ENCODE measurements around the gene SRI. TPM values are rescaled to one million over a fixed set of nuclear protein-coding genes. Genes with fewer than 3 reads are reported as not detected.

Gene SRI
- total RNA-seq, 1 donor from 2014 or later: 136 TPM

GRCh38 chr7:88243345-88243909 is 23.6 kb upstream of the SRI start:
- no peaks in the 10 kb centered on the region for H3K27me3 ChIP-seq
- no peaks in the 10 kb centered on the region for H3F3A ChIP-seq (ENCODE audit: low read depth)
- H3K9me3 ChIP-seq (ENCODE audit: low read depth): no peaks in the 10 kb centered on the region
- no peaks in the 10 kb centered on the region for H3K79me2 ChIP-seq (ENCODE audit: low read depth)
- no peaks in the 10 kb centered on the region for H3K4me1 ChIP-seq
- DNase-seq (ENCODE audit: low spot score): peak; percentile 50
- no peaks in the 10 kb centered on the region for H3K27me3 Mint-ChIP-seq (ENCODE audit: insufficient read depth, low read depth)
- TF ChIP-seq EZH2phosphoT487 (IDR thresholded peaks at IDR 0.05) (no peak), EZH2 (IDR thresholded peaks at IDR 0.05) (no peak)
- TF ChIP-seq, protein P1, sequence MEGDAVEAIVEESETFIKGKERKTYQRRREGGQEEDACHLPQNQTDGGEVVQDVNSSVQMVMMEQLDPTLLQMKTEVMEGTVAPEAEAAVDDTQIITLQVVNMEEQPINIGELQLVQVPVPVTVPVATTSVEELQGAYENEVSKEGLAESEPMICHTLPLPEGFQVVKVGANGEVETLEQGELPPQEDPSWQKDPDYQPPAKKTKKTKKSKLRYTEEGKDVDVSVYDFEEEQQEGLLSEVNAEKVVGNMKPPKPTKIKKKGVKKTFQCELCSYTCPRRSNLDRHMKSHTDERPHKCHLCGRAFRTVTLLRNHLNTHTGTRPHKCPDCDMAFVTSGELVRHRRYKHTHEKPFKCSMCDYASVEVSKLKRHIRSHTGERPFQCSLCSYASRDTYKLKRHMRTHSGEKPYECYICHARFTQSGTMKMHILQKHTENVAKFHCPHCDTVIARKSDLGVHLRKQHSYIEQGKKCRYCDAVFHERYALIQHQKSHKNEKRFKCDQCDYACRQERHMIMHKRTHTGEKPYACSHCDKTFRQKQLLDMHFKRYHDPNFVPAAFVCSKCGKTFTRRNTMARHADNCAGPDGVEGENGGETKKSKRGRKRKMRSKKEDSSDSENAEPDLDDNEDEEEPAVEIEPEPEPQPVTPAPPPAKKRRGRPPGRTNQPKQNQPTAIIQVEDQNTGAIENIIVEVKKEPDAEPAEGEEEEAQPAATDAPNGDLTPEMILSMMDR (IDR thresholded peaks at IDR 0.05): peak; percentile 90
- peaks cover 4% of the 10 kb centered on the region for H3K4me1 Mint-ChIP-seq
- no peaks in the 10 kb centered on the region for H3K9me3 Mint-ChIP-seq
- H3K36me3 ChIP-seq: no peaks in the 10 kb centered on the region
- no peaks in the 10 kb centered on the region for H3K36me3 Mint-ChIP-seq
- H3K4me3 Mint-ChIP-seq: no peak overlapping the region
- H3K4me2 ChIP-seq: peak overlapping the region; percentile 37
- H3K9ac ChIP-seq: no peak overlapping the region
- H2AFZ ChIP-seq (replicated peaks): peak overlapping the region; percentile 88
- no peak overlapping the region for H3K27ac ChIP-seq
- H3K27ac Mint-ChIP-seq: no peak overlapping the region
- H3K4me3 ChIP-seq: no peak overlapping the region
- no peaks in the 10 kb centered on the region for H4K20me1 ChIP-seq (ENCODE audit: low read depth)

GRCh38 chr7:88239852-88240251 is 20.0 kb upstream of the SRI start:
- no peaks in the 10 kb centered on the region for H3K27me3 ChIP-seq
- no peaks in the 10 kb centered on the region for H3K4me1 ChIP-seq
- no peaks in the 10 kb centered on the region for H4K20me1 ChIP-seq (ENCODE audit: low read depth)
- TF ChIP-seq EZH2phosphoT487 (IDR thresholded peaks at IDR 0.05): no peak
- no peak overlapping the region for H3K4me2 ChIP-seq
- Mint-ChIP-seq H3K27ac (no peak overlapping the region), H3K4me3 (no peak overlapping the region), H3K4me1 (peaks cover 4% of the 10 kb centered on the region), H3K36me3 (no peaks in the 10 kb centered on the region), H3K9me3 (no peaks in the 10 kb centered on the region), H3K27me3 (ENCODE audit: insufficient read depth, low read depth) (no peaks in the 10 kb centered on the region)
- H3K27ac ChIP-seq: no peak overlapping the region
- DNase-seq (ENCODE audit: low spot score): no peak
- no peaks in the 10 kb centered on the region for H3K79me2 ChIP-seq (ENCODE audit: low read depth)
- no peak overlapping the region for H3K4me3 ChIP-seq
- no peaks in the 10 kb centered on the region for H3F3A ChIP-seq (ENCODE audit: low read depth)
- H3K36me3 ChIP-seq: no peaks in the 10 kb centered on the region
- H2AFZ ChIP-seq (replicated peaks): no peak overlapping the region
- no peaks in the 10 kb centered on the region for H3K9me3 ChIP-seq (ENCODE audit: low read depth)
- H3K9ac ChIP-seq: no peak overlapping the region

DNA sequence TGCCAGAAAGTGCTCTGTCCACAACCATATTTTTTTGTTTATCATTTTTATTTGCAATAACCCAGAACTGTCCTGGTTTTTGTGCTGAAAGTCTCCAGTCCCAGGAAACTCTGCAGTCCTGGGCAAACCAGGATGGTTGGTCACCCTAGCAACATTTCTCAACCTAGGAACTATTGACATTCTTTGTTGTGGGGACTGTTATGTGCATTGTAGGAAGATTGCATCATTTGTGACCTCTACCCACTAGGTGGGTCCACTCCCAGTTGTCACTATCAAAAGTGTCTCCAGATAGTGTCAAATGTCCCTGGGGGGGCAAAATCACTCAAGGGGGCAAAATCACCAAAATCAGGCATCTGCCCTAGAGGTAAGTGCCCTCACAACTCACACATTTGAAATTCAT is 14.0 kb upstream of the SRI start:
- no peak overlapping the region for H3K9ac ChIP-seq
- H4K20me1 ChIP-seq (ENCODE audit: low read depth): no peaks in the 10 kb centered on the region
- H3K36me3 Mint-ChIP-seq: no peaks in the 10 kb centered on the region
- no peaks in the 10 kb centered on the region for H3K27me3 ChIP-seq
- H3K27me3 Mint-ChIP-seq (ENCODE audit: insufficient read depth, low read depth): peaks cover 2% of the 10 kb centered on the region
- H3F3A ChIP-seq (ENCODE audit: low read depth): no peaks in the 10 kb centered on the region
- no peak overlapping the region for H3K4me3 Mint-ChIP-seq
- H3K27ac Mint-ChIP-seq: no peak overlapping the region
- H3K79me2 ChIP-seq (ENCODE audit: low read depth): no peaks in the 10 kb centered on the region
- H3K27ac ChIP-seq: no peak overlapping the region
- peaks cover 2% of the 10 kb centered on the region for H3K9me3 Mint-ChIP-seq
- H3K4me3 ChIP-seq: no peak overlapping the region
- no peaks in the 10 kb centered on the region for H3K9me3 ChIP-seq (ENCODE audit: low read depth)
- H3K4me2 ChIP-seq: no peak overlapping the region
- no peak for DNase-seq (ENCODE audit: low spot score)
- no peaks in the 10 kb centered on the region for H3K4me1 Mint-ChIP-seq
- H3K4me1 ChIP-seq: no peaks in the 10 kb centered on the region
- H3K36me3 ChIP-seq: no peaks in the 10 kb centered on the region
- TF ChIP-seq, protein P1 (IDR thresholded peaks at IDR 0.05): no peak
- no peak for TF ChIP-seq EZH2phosphoT487 (IDR thresholded peaks at IDR 0.05)
- no peak overlapping the region for H2AFZ ChIP-seq (replicated peaks)

- TF ChIP-seq, protein P1 (IDR thresholded peaks at IDR 0.05): no peak
- TF ChIP-seq EZH2 (IDR thresholded peaks at IDR 0.05): no peak
- no peak for TF ChIP-seq EZH2phosphoT487 (IDR thresholded peaks at IDR 0.05)
- Histone ChIP-seq H3K27me3 (no peaks in the 10 kb centered on the region), H2AFZ (replicated peaks) (no peak overlapping the region), H3K4me3 (no peak overlapping the region), H3K36me3 (no peaks in the 10 kb centered on the region), H3K9me3 (ENCODE audit: low read depth) (no peaks in the 10 kb centered on the region), H3K27ac (no peak overlapping the region), H3F3A (ENCODE audit: low read depth) (no peaks in the 10 kb centered on the region), H3K79me2 (ENCODE audit: low read depth) (no peaks in the 10 kb centered on the region), H4K20me1 (ENCODE audit: low read depth) (no peaks in the 10 kb centered on the region), H3K4me1 (no peaks in the 10 kb centered on the region), H3K9ac (no peak overlapping the region), H3K4me2 (no peak overlapping the region)
- H3K4me1 Mint-ChIP-seq: no peaks in the 10 kb centered on the region
- H3K4me3 Mint-ChIP-seq: no peak overlapping the region
- peaks cover 2% of the 10 kb centered on the region for H3K27me3 Mint-ChIP-seq (ENCODE audit: insufficient read depth, low read depth)
- no peak for DNase-seq (ENCODE audit: low spot score)
- no peaks in the 10 kb centered on the region for H3K36me3 Mint-ChIP-seq
- peaks cover 4% of the 10 kb centered on the region for H3K9me3 Mint-ChIP-seq
- H3K27ac Mint-ChIP-seq: no peak overlapping the region
These were observed 10.8 kb upstream of the SRI start for GRCh38 chr7:88230646-88231045.
